ENCODE results near the gene RGMB.

Gene RGMB

DNA sequence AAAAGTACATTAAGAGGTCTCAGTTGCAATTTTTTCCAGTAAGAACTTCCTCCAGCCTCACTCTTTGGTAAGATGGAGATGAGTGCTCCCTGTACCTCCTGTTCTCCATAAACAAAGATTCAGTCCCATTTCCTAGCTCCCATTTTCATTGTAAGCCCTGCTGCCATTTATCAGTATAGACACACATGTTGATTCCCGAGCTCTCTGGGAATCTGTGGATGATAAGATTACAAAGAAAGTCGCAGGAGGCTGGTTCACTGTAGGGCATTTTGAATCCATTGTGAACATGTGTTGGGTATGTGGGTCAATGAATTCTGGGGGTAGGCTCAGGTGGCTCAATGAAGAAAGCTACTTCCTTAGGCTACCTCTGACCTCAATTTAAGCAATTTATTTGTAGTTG lies 36.7 kb downstream of the RGMB start:
- DNase-seq, result no peak
- intact Hi-C loops (cut with DNase I), result no loop called here

DNA sequence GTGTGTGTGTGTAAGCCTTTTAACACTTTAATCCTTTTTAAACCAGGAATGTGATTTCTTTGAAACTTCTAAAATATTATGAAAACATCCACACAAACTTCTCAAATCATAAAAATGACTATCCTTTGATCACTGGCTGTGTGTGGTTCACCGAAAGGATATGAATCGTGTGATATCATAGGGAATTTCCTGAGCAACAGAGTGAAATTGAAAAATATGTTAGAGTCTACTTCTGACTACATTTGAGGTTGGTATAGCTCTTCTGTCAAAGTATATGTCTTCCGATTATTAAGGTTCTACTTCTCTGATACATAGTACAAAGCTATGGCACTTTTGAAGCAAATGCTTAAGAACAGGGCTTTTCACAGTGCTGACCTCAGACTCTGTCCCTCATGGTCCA lies 40.3 kb downstream of the RGMB start:
- DNase-seq, result no peak

DNA sequence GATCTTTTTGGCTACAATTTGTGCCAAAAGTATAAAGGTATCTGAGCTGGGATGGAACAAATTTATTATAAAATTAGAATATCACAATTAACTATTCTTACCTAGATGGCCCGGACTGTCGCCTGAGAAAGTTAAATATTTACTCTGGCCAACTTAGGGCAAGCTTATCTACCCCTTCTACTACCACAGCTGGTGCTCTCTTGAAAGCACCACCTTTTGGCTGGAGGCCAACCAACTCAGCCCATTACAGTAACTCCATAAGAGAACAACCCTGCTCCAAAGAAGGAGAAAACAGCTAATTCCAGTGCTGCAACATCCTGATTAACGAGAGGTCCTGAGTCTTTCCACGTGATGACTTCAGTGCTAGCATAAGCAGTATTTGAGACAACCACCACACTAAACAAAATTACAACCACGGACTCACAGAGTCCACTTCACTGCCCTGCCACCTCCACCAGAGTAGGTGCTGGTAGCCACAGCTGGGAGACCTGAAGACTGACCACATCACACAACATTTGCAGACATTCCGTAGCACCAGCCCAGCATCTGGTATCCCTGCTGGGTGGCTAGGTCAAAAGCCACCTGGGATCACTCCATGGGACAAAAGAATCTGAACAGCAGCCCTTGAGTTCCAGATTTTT lies 43.2 kb downstream of the RGMB start:
- no peak for DNase-seq
- intact Hi-C loops (cut with DNase I), result no loop called here

More for the DNA sequence above, 40.3 kb downstream of the RGMB start:
- intact Hi-C loops (cut with DNase I), result no loop called here

DNA sequence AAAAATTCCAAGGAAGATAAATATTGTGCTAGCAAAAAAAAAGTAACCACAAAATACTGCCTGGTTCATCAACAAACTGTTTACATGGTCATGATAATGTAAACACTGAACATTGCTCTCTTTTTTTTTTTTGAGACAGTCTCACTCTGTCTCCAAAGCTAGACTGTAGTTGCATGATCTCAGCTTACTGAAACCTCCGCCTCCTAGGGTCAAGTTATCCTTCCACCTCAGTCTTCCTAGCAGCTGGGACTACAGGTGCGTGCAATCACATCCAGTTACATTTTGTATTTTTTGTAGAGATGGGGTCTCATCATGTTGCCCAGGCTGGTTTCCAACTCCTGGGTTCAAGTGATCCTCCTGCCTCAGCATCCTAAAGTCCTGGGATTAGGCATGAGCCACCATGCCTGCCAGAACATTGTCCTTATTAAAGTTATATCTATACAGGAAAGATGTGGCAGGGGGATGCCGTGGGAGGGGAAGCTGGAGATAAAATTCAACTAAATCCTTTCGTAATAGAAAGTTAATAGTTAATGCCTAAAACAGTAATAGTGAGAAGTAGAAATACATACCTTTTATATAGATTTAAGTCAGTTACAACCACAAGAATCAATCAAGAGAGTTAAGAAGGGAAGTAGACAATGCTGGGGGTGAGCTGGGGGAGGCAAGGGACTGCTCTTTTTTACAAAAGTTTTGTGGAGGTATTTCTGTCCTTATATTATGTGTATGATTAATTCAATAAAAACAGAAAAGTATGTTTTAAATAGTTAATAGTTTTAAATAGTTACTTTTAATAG lies 52.3 kb downstream of the RGMB start:
- DNase-seq, result no peak
- intact Hi-C loops (cut with DNase I), result no loop called here

DNA sequence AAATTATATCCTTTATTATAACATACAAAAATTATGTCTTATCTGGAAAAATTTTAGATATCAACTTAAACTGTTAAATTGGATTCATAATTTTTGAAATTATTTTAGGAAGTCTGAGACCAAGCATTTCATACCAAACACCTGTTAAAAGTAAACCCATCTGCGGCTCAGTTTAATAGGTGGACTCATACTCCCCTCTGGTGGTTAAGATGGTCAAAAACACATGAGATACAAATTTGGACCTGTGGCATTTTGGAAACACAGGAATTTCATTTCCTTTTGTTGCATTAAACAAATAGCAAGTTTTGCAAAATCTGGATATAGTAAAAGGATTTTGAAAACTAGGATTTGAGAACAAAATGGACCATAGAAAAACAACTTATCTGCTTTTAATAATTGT lies 53.7 kb downstream of the RGMB start:
- no peak for DNase-seq

DNA sequence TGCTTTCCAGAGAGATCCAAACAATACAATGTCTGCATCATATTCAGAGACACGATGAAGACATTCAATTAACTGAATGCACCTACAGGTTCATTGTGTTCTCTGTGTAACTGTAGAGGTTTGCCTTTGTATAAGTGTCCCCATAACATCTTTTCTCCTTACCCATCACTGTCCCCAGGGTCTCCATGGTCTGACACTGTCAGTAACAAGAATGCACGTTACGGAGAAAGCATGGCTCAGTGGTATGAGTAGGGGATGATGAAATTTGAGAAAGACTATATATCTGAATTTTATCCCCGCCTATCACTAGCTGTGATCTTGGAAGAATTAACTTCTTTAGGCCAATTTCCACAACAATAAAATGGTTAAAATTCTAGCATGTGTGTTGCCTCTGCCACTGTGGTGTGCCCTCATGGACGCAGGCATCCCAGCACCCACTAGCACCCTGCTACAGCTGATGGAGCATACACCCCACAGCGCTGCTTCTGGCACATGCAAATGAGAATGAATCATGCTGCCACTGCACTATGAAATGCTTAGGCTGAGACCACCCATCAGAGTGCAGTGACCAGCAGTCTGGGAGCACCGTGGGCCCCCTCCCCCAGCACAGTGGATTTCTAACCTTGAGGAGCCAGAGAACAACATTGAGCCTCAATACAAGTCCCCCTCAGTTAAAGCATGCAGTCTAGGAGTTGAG lies 54.3 kb downstream of the RGMB start:
- intact Hi-C loops (cut with DNase I), result no loop called here
- DNase-seq, result peak in 1 of 10 donors; percentile 64

More for the DNA sequence above, 53.7 kb downstream of the RGMB start:
- intact Hi-C loops (cut with DNase I), result no loop called here

DNA sequence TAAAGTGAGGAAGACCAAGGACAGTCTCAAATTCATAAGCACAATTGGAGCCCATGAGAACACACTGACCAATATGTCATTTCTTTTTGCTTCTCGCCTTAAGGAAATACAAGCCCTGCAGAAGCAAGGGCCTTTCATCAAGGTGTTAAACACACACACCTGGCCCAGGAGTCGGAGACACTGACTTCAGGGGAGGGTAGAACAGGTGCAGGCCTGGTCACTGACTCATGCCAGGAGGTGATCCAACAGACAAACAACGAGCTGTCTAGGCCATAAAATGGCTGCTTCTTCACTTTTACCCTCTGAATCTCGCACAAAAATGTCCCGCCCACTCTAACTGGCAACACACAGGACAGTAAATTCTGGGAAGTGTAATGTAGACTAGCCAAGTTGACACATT lies 62.7 kb downstream of the RGMB start:
- intact Hi-C loops (cut with DNase I), result no loop called here
- no peak for DNase-seq

DNA sequence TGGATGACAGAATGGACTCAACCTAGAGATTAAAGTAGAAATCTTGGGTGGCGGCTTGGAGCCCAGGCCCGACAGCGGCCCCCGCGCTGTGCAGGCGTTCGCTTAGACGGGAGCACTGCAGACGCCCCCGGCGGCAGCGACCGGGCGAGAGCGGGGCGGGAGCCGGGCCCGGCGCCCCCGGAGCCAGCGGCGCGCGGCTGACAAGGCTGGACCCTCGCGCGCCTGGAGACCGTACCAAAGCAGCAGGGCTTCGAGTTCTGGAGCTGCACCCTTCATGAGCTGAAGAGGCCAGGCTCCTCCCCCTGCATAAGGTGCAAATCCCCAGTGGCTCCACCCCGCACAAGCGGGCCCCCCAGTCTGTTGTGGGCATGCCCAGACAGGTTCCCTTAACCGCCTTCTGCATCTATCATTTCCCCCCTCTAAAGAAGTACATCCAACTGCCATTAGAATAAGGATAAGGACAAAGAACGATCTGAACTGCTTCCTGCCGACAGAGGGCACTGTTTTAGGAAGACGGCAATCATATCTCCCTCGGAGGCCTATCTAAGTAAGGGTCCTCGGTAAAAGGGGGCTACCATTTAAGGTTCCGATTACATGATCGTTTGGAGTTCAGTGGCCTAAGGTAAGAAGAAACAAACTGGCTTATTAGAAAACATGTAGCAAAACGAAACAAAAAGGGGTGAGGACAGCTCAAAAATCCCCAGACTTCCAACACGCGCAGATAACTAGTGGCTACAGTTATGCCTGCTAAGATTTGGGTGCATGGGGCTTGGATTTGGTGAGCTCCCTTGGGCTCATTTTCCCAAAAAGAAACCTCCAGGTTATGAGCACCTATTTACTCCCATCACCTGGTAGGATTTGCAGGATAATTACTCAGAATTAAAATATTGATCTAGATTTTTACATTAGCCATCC lies 66.3 kb downstream of the RGMB start:
- intact Hi-C loops (cut with DNase I), result no loop called here
- DNase-seq, result peak in 2 of 10 donors; percentile 74 to 83

DNA sequence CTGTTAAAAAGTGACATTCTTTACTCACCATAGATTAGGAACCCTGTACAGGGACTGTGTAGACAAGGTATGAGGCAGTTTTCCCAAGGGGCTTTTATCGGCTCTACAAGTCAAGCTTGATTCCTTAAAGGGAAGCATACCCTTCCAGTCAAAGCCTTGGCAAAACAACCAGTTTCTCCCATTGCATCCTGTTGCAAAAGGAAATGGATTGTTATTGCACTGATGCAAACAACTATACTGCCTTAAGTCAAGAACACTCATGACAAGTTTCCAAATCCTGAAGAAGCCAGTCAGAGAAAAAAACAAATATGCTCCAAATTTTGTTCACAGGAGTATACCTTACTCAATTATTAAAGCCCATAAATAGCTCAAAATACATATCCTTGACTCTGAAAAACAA lies 67.5 kb downstream of the RGMB start:
- DNase-seq, result no peak
- intact Hi-C loops (cut with DNase I), result no loop called here

DNA sequence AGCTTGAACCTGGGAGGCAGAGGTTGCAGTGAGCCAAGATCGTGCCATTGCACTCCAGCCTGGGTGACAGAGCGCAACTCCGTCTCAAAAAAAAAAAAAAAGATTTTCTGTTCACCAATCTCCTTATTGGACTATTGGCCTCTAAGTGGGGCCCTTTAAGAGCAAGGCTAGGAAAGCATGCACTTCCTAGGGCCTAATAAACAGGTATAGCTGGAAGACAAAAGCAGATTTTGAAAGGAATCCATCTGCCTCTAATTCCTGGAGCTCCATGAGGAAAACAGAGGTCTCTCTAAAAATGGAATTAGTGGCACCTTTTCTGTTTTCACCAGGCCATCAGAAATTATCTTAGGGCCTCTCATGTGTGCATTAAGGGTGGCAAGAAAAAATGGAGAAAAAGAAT lies 70.0 kb downstream of the RGMB start:
- no peak for DNase-seq
- intact Hi-C loops (cut with DNase I), result no loop called here

DNA sequence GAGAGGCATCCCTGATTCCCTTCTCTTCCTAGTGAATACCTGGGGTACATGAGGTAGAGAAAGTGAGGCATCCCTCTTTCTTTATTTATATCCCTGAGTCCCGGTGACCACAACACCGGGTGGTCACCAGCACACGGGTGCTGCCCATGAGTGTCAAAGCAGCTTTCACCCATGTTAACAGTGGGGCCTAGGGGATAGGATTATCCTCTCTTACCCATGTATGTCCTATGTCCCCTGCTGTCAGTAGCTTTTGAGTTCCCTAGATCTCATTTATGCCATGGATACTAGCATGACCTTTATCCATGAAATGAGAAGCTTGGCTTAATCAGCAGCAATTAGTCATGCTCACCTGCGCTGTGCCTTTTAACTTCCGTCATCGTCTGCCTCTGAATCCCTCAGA lies 71.4 kb downstream of the RGMB start:
- no peak for DNase-seq
- intact Hi-C loops (cut with DNase I), result no loop called here

DNA sequence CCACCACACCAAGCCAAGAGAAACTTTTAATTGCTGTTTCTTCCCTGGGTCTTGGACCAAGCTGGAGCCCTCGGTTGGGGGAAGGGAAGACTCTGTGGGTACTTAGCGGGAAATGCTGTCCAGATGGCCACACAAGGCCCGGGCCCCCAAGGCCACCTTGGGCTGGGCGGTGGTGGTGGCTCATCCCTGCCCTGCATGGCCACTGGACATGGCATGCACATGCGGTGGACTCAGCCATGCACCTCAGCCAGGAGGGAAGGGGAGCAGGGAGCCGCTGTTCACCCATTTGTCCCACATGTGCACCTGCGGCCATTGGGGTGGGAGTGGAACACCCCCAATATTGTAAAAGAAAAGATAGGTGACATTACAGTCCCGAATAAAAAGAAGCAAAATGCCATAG lies 72.4 kb downstream of the RGMB start:
- no peak for DNase-seq
- intact Hi-C loops (cut with DNase I), result no loop called here
